IPS-18c (cell line): ENCODE measurements around the gene IFNGR2.
A peak's percentile ranks its signal among the peaks of the same experiment; 100 is the strongest.
"Not testable (repeated sequence)": the region's sequence is repeated elsewhere in the genome, so short reads cannot be mapped to it uniquely, and the experiment has no call there.

ENCODE experiments used
- H3K4me3 ChIP-seq: 2 replicates; pipeline ENCODE4 v1.7.0; 2013; ENCODE audit warnings: low read depth, mild to moderate bottlenecking, low read length, moderate library complexity; ENCODE audit not compliant: insufficient read depth
- H3K9me3 ChIP-seq: one replicate; pipeline ENCODE4 v1.6.1; 2013; ENCODE audit warnings: mild to moderate bottlenecking, low read length, moderate library complexity; ENCODE audit not compliant: control insufficient read depth, insufficient read depth

Gene IFNGR2

DNA sequence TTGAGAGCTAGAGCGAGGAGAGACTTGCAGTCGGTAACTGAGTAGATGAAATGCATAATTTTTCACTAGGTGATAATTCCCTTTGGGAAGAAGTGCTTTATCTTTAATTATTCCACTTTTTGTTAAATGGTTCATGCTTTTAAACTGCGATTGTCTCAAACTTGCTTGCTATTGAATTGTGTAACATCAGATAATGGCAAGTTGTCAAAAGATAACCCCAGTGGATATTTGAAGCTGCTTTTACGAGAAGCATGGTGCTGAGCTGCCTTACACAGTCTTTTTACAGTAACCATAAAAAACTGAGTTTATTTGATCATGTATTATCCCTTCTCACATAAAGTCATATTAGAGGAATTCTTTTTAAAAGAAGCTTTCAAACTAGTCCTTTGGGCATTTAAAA is 46.4 kb downstream of the IFNGR2 start:
- H3K4me3 ChIP-seq = no peak overlapping the region
- H3K9me3 ChIP-seq = no peaks in the 10 kb centered on the region

DNA sequence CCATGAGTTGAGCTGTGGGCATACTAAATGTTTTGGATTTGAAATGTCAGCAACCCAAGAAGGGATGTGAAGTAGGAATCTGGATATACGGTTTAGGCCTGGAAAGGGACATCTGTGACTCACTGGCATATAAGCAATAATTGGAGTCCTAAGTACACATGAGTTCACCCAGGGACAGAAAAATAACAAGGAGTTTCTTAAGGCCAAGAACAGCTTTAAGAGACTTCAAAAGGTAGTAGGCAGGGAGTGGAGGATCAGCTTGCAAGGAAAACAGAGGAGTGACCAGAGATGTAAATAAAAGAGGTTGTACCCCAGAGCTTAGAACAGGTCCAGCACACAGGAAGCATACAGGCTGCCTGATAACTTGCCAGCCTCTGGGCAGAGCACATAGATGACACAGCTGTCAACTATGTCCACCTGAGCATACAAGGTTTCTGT is 48.4 kb downstream of the IFNGR2 start:
- Histone ChIP-seq H3K4me3 (no peak overlapping the region), H3K9me3 (no peaks in the 10 kb centered on the region)

DNA sequence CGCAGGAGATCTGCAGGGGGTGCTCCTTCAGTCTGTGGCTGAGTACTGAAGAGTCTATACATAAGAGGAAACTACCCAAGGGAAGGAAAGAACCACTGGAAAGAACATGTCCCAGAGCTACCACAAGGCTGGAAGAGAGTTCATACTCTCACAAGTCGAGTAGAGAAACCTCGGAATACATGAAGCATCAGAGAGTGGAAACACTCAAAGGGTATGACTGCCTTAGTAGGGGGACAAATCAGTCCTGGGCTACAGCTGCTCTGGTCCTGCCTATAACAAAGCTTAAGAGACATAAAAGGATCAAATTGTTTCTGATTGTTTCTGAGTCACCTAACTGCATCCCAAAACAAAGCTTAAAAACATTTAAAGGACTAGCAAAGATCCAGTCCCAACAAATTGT is 49.1 kb downstream of the IFNGR2 start:
- H3K4me3 ChIP-seq = no peak overlapping the region

DNA sequence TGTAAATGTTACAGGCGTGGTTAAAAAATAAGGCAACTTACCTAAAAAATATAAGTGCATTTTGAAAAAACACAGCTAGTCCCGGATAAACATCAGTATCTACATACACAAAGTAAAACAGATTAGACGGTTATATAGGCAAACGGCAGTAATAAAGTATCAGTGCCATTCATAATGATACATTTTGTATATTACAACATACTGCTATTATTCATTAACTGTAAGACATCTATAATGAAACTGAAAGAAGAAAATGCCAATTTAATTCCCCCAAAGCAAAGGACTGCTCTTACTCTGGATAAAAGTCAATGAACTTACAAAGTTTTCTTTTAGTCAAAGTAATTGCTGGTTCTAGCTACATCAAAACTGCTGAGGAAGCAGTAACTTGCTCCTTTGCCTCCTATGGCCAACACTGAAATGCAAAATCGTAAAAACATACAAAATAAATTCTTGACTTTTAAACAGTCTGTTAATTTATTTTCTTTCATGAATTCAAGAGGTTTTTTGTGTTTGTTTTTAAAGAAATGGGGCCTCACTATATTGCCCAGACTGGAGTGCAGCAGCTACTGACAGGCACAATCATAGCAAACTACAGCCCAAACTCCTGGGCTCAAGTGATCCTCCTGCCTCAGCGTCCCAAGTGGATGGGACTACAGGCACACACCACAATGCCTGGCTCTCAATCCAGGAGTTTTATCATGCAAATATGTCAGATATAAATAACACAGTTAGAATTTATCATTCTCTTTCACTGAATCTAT is 52.7 kb downstream of the IFNGR2 start:
- Histone ChIP-seq H3K4me3 (no peak overlapping the region), H3K9me3 (no peaks in the 10 kb centered on the region)

More for the DNA sequence above, 49.1 kb downstream of the IFNGR2 start:
- H3K9me3 ChIP-seq = no peaks in the 10 kb centered on the region

DNA sequence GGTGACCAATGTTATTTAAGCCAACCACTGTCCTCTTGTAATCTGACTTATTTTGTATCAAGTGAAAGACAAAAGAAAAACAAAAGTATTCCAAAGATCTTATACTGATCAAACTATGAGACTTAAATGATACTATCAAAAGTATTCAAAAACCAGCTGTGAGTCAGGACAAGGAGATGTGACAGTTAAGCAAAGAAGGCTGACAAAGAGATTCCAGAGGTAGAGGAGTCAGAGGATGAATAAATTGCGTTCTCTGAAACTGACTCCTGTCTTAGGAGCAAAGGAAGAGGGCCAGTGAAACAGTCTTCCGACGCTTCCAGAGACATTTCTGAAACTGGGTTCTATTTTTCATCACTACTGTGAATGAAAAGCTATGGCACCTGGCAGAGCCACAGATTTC is 55.6 kb downstream of the IFNGR2 start:
- Histone ChIP-seq H3K9me3 (no peaks in the 10 kb centered on the region), H3K4me3 (no peak overlapping the region)

DNA sequence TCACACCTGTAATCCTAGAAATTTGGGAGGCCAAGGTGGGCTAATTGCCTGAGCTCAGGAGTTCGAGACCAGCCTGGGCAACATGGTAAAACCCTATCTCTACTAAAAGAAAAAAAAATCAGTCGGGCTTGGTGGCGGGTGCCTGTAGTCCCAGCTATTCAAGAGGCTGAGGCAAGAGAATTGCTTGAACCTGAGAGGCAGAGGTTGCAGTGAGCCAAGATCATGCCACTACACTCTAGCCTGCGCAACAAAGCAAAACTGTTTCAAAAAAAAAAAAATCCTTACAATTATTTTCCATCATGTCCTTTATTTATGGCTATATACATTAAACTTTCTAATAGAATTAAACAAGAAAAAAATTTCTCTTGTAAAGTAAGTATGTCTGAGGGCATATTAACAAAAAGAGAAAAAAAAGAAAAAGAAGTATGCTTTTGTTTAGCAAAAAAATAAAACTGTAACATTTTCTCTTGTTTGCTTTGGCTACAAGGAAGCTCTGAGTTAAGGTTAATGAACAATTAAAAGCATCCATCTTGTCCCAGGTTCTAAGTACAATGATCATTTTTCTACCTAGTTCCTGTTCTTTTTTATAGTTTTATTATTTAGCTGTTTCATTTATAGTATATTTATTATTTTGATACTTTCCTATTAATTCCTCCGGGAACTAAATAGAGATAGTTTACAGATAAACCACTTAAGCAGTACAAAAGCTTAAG is 58.5 kb downstream of the IFNGR2 start:
- Histone ChIP-seq H3K4me3 (no peak overlapping the region), H3K9me3 (no peaks in the 10 kb centered on the region)

DNA sequence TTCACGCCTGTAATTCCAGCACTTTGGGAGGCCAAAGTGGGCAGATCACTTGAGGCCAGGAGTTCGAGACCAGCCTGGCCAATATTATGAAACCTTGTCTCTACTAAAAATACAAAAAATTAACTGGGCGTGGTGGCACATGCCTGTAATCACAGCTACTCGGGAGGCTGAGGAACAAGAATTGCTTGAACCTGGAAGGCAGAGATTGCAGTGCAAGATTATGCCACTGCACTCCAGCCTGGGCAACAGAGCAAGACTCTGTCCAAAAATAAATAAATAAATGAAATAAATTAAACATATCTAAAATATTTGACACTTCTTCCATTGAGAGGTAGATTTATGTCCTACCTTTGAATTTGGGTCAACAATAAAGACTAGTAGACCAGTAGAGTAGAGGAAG is 66.0 kb downstream of the IFNGR2 start:
- not testable (repeated sequence) for H3K9me3 ChIP-seq, H3K4me3 ChIP-seq

DNA sequence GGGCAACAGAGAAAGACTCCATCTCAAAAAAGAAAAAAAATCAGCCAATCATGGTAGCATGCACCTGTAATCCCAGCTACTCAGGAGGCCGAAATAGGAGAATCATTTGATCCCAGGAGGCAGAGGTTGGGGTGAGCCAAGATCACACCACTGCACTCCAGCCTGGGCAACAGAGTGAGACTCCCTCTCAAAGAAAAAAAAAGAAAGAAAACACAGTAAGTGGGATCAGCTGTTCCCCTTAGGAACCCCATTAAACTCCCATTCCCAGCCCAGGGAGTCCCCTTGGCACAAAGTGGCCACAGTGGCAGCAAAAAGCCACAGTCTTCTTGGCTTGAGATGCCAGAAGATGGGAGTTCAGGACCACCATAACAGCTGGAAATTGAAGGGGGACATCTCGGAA is 67.5 kb downstream of the IFNGR2 start:
- no peaks in the 10 kb centered on the region for H3K9me3 ChIP-seq

DNA sequence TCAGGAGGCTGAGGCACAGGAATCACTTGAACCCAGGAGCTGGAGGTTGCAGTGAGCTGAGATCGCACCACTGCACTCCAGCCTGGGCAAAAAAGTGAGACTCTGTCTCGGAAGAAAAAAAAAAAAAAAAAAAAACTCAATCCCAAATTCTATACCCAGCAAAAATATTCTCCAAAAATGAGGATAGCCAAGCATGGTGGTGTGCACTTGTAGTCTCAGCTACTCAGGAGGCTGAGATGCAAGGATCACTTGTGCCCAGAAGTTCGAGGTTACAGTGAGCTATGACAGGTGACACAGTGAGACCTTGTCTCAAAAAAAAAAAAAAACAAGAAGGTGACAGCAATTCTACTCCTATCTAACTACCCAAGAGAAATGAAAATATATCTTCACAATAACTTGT is 70.1 kb downstream of the IFNGR2 start:
- Histone ChIP-seq H3K4me3 (no peak overlapping the region), H3K9me3 (no peaks in the 10 kb centered on the region)

More for the DNA sequence above, 67.5 kb downstream of the IFNGR2 start:
- no peak overlapping the region for H3K4me3 ChIP-seq

DNA sequence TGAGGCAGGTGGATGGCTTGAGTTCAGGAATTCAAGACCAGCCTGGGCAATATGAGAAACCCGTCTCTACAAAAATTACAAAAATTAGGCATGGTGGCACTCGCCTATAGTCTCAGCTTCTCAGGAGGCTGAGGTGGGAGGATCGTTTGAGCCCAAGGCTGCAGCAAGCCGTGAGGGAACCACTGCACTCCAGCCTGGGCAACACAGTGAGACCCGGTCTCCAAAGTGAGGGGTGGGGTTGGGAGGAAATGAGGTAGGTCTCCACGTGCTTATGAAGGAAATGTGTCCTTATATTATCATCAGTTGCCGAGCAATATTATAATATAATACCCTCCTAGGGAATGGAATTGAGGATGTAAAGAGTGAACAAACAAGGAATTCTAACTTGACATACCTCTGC is 73.9 kb downstream of the IFNGR2 start:
- H3K9me3 ChIP-seq = no peaks in the 10 kb centered on the region

DNA sequence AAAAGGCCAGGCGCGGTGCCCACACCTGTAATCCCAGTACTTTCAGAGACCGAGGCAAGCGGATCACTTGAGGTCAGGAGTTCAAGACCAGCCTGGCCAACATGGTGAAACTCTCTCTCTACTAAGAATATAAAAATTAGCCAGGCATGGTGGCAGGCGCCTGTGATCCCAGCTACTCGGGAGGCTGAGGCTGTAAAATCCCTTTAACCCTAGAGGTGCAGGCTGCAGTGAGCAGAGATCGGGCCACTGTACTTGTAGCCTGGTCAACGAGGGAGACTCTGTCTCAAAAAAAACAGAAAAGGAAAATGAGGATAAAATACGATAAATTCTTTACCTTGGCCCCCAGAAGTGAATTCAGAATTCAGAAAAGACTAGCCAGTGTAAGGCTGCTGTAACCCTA is 75.0 kb downstream of the IFNGR2 start:
- no peaks in the 10 kb centered on the region for H3K9me3 ChIP-seq
- H3K4me3 ChIP-seq = peak overlapping the region; percentile 89

More for the DNA sequence above, 73.9 kb downstream of the IFNGR2 start:
- no peak overlapping the region for H3K4me3 ChIP-seq

DNA sequence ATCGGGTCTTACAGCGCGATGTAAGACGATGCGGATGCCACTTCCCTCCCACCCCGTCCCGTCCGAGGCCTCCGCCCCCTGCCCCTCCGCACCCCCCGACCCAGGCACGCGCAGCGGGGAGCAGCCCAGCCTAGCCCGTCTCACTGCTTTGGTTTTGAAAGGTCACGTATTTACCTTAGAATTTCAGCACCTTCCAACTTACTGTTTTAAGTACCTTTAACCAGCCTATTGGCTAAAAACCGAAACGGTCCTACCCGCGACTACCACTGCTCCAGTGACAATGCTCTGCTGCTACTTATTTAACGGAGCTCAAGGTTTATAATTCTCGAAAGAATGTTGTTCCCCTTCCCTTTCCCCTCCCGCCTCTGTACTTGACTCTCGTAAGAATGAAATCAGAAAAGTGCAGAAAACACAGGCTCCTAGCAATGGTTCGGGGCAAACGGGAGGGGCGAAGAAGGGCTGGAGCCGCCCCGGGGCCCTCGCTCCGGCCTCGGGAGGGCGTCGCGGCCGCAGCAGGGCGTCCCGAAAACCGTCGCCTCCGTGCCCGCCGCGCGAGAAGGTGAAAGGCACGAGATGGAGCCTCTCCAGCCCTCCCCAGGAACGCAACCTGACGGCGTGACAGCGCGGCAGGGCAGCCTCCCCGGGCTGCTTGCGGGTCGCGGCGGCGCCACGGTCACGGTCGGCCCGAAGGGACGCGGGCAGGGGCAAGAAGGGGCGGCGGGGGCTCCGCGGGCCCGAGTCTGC is 75.9 kb downstream of the IFNGR2 start:
- H3K9me3 ChIP-seq = no peaks in the 10 kb centered on the region
- H3K4me3 ChIP-seq = peak overlapping the region; percentile 89

DNA sequence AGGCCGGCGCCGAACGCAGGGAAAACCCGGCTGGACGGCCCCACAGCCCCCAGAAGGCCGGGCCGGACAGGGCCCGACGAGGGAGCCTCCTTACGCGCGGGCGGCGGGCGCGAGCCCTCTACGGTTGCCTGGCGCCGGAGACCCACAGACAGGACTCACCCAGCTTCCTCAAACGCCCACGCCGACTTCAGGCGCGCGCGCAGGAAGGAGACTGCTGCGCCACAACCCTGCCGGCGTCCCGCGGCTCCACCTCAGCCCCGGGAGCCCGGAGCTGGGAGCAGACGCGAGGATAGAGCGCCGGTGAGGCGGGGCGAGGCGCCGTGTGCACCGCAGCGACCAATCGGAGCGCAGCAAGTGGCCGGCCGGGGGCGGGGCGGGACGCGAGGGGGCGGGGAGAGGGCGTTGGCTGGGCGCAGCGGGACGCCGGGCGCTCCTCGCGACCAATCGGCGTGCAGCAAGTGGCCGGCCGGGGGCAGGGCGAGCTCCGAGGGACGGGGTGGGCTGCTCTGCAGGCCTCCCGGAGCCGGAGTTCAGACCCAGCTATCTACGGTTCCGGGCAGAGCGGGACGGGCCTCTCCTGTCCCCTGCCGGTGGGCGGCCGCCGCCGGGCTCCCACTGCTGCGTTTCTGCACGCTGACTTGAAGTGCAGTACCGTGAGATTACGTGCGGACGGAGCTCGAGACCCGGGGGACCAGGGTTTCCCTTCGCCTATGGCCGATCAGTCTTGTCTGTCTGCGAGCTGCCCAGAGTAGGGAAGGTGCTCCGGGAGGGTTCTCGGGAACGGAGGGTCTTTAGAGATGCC is 76.7 kb downstream of the IFNGR2 start, which contains the start of gene TMEM50B:
TSS of gene TMEM50B (minus strand) at position 296 of the 802 bp plus-strand sequence. CDS start 11,089 bp downstream, outside the sequence.
- H3K9me3 ChIP-seq = no peaks in the 10 kb centered on the region
- peak within 1 kb of the TSS; percentile 89 for H3K4me3 ChIP-seq

DNA sequence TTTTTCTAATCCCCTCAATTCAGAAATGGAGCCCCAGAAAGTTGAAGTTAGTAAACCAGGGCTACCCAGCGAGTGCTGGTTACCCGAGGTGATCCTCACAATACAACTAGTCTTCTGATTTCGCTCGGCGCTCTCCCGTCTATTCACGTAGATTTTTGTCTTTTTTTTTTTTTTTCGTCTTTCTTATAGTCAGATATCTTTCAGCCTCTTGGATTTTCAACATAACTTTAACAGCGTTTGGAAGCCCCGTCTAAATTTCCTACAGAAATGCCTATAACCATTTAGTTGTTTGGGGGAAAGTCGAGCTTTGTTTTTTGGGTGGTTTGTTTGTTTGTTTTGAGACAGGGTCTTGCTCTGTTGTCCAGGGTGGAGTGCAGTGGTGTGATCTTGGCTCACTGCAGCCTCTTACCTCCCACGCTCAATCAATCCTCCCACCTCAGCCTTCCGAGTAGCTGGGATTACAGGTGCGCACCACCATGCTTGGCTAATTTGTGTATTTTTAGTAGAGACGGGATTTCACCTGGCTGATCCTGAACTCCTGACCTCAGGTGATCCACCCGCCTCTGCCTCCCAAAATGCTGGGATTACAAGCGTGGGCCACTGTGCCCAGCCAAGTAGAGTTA is 77.4 kb downstream of the IFNGR2 start:
- Histone ChIP-seq H3K4me3 (peak overlapping the region; percentile 83), H3K9me3 (no peaks in the 10 kb centered on the region)

DNA sequence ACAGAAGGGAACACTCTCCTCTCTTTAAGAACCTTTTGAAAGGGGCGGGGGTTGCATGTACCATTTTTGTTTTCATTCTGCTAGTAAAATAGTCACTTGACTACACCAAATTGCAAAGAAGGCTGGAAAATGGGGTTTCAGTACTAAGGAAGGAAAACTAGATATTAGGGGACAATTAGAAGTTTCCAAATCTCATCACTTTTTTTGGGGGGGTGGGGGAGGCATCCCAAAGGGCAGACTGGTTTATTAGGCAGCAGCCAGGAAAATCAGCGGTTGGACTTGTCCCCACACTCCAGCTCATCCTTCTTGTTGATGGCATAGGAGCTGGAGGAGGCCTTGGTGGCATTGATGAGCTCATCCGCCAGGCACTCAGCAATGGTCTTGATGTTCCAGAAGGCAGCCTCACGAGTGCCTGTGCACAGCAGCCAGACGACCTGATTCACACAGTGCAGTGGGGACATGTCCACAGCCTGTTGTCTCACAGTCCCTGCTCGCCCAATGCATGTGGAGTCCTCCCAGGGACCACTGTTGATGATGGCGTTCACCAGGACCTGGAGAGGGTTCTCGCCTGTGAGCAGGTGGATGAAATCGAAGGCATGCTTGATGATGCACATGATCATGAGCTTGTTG is 78.2 kb downstream of the IFNGR2 start:
- Histone ChIP-seq H3K9me3 (no peaks in the 10 kb centered on the region), H3K4me3 (no peak overlapping the region)
